RPMI7951 (cell line): ENCODE data around the gene AGAP1. TPM values are rescaled to one million over a fixed set of nuclear protein-coding genes. Genes with fewer than 3 reads are reported as not detected.
A peak's percentile ranks its signal among the peaks of the same experiment; 100 is the strongest.

ENCODE experiments used
- DNase-seq: peaks from one replicate; pipeline ENCODE4 v3.0.0-alpha.2; 2012; ENCODE audit warnings: low read depth
- total RNA-seq: library from RNA; depleted of rRNA; stranded (reverse); fragments of >200 nt; shearing (Covaris generic); gene quantifications from 2 replicates; pipeline ENCODE4 v1.2.3, GENCODE V29; 2014

Gene AGAP1
- total RNA-seq, 1 experiment from 2014 or later: 5.4 TPM

DNA sequence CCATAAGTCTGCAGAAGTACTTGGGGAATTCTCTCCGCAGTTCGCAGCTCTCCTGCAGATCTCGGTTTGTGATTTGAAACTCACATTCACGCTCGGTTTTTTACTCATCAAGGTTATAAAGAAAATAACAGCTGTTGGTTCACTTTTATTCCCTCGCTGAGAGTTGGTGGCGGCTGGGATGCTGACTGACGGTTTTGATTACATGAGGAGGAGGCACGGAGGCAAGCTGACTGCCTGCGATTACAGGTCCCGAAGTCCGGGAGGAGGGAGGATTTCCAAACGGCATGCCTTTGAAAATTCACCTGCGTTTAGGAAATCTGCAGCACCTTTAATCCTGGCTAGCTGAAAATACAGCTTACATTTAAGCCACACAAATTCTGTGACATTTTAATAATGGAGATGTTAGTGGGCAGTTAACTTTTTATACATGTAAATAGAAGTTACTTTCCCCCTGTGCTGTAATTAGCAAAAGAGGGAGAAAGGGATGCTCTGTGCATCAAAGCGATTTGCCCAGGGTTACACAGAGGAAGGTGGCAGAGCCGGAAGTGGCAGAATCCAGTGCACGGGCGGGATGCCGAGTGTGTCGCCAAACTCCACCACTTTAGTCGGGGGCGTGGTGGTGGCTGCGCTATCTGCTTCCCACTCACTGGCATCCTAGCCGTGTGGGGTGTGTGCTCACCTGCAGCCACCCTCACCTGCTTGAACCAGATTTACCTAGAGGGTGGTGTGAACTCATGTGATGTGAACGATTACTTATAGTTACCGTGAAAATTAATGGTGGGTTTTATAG lies 14.7 kb downstream of the AGAP1 start:
- DNase-seq: no peak

DNA sequence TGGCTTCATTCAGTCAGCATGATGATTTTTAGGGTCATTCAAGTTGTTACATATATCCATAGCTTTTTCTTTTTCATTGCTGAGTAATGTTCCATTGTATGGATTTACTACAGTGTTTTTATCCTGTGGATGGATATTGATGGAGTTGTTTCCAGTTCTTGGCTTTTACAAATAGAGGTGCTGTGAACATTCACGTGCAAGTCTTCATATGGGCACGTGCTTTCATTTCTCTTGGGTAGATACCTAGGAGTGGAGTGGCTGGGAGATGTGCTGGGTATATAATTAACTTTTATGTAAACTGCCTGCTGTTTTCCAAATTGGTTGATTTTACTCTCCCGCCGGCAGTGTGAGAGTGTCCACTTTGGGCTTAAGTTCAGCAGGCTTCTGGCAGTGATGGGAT lies 16.5 kb downstream of the AGAP1 start:
- DNase-seq: no peak

DNA sequence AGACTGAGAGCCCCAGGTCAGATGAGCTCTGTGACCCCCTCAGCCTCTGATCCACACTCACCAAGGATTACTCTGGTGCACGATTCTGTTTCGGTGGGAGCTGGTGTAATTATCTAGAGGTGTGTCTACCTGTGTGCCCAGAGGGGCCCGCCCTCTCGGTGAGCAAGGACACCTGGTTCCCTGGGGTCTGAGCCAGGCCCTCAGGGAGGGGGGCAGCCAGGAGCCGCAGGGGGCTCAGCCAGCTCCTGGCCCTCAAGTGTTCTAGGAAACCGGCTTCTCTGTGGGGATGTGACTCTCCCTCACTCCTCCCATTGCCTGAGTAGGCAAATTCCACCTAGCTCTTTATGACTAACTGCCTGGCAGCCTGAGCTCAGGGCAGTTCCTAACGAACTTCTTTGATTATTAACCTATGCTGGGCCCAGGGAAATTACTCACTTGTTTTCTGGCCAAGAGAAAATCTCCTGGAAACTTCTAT lies 17.4 kb downstream of the AGAP1 start:
- DNase-seq: peak; percentile 81

DNA sequence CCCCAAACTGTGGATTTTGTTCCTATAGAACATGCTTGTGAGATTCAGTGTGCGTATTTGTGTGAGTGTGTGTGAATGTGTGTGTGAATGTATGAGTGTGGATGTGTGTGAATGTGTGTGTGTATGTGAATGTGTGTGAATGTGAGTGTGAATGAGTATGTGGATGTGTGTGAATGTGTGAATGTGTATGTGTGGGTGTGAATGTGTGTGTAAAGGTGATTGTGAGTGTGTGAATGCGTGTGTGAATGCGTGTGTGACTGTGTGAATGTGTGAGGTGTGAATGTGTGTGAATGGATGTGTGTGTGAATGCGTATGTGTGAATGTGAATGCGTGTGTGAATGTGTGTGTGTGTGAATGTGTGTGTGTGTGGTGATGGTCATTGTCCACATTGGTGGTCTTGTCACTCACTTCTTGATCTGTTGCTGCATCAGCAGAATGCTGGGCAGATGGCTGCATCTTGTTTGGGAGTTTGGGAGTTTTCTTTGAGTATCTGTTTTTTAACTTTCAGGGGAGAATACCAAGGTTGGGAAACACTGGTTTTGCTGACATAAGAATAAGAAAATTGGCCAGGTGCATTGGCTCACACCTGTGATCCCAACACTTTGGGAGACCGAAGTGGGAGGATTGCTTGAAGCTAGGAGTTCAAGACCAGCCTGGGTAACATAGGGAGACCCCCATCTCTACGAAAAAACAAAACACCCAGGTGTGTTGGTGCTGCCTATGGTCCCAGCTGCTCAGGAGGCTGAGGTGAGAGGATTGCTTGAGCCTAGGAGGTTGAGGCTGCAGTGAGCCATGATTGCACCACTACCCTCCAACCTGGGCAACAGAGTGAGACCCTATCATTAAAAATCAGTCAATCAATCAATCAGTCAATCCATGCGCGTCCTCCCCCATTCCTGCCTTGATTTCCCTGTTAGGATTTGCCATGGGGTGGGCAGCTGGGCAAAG lies 18.2 kb downstream of the AGAP1 start:
- DNase-seq: no peak

DNA sequence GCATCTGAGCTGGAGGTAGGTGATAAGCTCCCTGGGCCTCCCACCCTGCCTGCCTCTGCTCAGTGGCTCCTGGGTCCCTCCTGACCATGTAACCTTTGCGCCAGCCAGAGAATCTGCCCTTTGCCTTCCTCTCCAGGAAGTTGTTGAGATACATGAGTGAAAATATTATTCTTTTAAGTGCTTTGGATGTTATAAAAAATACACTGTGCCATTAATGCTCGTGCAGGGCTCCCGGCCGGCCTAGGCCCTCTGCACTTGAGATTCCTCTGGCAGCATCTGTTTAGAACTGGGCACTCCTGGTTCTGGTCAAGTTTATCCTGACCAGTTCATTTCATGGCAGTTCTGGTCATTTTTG lies 18.8 kb downstream of the AGAP1 start:
- no peak for DNase-seq

DNA sequence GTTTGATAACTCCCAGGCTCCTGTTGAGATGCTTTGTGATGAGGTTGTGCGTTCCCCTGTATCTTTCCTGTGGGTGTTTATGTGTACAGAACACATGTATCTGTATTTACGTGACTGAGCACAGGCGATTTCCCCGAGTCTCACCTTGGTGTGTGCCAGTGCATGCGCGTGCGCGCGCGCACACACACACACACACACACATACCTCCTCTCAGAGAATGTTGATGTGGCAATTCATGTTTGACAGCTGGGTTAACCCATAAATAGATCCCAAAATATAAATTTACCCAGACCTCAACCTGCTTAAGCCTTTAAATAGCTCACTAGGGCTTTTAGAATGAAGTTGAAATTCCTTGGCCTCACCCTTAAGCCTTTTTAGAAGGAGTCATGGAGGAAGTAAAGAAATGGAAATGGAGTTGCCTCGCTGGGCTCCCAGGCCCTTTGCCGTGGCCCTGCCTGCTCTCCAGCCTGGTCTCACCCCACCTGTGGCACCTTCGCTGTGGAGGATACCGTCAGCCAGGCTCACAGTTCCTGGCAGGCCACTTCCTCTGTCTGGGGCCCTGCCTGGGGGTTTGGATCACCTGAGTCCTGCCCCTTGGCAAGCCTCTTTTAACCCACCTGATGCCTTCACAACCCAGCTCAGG lies 20.3 kb downstream of the AGAP1 start:
- no peak for DNase-seq

DNA sequence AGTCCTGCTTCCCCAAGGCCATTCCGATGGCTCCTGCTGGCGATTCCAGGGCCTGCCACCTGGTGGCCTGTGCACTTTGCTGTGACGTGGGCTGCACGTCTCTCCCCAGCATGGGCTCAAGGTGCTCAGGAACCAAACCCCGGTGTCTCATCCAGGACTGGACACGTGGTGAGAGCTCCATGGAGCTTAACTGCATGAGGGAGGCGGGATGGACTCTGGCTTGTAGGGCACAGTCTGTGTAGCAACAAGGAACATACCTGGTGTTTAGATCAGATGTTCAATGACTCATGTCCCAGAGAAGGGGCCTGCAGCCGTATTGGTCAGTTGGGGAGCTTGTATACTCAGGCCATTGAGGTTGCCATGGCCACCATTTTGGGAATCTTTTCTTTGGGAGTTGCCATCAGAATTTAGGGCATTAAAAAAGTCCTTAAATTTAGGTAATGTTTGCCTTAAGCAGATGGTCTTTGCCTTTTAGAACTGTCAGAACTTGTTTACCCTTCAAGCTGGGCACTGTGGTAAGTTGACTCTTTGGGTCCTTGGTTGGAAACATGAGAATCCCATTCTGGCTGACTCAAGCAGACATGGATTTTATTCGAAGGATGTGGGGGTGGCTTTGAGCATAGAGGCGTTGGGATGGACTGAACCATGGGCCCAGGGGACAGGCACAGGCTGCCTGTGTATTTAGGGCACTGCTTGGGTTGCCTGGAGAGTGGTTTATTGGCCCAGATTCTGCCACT lies 21.0 kb downstream of the AGAP1 start:
- peak; percentile 44 for DNase-seq

DNA sequence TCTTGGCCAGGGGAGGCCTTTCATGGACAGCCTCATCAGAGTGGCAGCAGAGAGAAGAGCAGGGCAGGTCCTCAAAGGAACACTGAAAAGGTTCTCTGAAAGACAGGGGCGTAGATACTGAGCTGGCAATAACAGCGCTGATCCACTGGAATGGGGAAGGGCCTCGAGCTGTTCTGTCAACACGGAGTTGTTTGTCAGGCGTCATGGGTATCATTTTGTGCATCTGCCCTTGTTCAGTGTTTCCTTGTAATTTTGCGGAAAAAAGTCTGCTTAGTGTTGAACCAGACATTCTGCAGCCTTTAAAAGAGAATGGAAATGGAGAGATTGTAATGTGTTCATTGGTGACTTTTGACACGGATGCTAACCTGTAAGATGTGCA lies 21.5 kb downstream of the AGAP1 start:
- no peak for DNase-seq

DNA sequence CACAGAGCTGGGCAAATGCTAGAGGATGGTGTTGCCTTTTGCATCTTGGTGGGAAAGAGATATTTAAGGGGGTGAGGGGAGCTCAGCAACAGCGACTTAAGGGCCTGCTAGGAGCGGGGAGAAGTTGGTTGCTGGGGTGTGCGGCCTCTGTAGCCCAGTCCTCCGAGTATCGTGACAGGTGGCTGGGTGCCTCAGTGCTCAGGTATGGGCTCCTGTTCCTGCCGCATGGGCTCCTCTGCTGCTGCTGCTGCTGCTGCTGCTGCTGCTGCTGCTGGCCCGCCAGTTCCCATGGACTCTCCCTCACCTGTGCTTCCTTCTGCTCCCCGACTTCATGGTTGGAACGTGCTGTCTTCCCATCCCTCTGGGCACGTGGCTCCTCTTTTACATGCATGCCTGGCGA lies 22.0 kb downstream of the AGAP1 start:
- DNase-seq: no peak

DNA sequence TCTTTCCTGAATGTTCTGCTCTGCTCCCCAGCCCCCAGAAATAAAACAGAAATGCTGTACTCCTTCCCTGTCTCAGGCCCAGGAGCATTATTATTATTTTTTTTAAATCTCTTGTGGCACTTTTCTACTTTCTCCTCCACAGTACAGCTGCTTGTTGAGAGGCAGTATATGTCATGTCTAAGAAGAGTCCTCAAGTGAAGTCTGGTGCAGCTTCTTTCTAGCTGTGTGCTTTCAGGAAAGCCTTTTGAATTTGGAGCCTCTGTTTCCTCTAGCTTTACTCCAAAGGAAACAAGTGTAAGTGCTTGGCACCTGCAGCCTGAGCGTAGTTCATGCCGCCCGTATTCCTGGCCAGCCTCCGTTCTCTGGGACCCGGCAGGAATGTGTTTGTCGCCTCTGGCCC lies 22.4 kb downstream of the AGAP1 start:
- DNase-seq: no peak

DNA sequence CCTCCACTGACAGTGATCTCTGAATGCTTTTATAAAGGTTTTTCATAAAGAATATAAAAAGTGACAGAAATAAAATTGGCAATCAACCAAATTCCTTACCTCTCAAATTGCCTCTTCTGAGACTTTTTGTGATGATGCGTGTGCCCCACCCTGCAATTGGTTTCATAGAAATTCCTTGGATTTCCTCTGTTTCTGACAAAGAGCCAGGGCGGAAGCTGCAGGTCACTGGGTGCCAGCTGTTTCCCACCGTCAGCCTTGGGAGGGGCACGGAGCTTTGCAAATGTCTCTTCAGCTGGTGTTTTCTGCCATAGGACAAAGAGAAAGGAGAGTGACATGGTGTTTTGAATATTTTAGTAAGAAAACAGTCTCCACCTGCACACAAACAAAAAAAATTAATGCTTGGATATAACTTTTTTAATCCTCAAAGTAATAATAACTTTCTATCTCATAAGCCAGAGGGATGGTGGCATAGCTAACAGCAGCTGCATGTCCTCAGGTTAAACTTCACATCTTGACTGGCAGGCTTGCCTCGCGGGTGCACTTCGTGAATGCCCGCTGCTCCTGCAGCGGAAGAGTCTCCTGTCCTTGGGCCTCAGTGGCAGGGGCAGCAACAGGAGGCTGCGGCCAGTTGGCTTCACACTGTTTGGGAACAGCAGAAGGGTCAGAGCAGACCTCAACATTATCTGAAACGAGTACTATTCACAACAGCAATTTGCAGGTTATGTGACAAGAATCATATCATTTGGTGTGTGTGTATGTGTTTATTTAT lies 24.7 kb downstream of the AGAP1 start:
- DNase-seq: no peak

DNA sequence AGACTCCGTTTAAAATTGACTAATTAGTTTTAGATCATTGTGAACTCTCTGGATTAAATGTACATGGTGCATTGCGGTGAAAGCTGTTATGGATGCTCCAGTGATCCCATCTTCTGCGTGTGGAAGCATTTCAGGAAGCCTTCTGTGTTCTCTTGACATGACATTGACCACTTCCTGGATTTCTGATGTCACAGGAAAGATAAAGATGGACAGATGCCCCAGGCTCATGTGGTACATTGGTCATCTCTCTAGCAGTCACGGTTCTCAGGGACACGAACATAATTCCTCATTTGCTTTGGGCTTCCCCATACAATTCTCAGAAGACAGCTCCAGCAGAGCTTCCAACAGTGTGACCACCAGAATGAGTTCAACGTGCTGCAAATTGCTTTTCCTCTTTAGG lies 26.9 kb downstream of the AGAP1 start:
- peak; percentile 62 for DNase-seq

DNA sequence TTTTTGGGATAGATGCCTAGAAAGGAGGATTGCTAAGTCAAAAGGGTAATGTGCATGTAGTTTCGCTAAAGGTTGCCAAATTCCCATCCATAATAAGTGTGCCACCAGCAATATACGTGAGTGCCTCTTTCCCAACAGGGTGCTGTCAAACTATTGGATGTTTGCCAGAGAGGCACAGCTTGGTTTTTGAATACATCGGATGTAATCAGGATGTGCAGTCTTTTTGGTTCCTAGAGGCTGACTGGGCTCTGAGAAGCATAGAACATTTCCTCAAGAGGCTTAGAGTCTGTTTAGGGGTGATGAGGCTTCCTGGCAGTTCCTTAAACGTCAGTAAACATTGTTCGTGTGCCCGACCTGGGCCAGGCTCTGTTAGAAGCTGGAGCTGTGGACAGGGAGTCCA lies 28.0 kb downstream of the AGAP1 start:
- peak; percentile 15 for DNase-seq

DNA sequence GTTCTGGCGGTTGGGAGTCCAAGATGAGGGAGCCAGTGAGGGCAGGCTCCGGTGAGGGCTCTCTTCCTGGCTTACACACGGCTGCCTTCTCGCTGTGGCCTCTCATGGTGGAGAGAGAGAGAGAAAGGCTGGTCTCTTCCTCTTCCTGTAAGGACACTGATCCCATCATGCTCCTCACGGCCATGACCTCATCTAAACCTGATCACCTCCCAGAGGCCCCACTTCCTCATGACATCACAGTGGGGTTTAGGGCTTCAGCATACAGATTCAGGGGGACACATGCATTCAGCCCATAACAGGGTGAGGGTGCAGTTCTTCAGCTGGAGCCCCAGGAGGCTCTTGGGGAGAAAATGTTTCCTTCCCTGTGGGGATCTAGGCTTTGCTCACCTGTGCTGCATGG lies 29.2 kb downstream of the AGAP1 start:
- DNase-seq: no peak

DNA sequence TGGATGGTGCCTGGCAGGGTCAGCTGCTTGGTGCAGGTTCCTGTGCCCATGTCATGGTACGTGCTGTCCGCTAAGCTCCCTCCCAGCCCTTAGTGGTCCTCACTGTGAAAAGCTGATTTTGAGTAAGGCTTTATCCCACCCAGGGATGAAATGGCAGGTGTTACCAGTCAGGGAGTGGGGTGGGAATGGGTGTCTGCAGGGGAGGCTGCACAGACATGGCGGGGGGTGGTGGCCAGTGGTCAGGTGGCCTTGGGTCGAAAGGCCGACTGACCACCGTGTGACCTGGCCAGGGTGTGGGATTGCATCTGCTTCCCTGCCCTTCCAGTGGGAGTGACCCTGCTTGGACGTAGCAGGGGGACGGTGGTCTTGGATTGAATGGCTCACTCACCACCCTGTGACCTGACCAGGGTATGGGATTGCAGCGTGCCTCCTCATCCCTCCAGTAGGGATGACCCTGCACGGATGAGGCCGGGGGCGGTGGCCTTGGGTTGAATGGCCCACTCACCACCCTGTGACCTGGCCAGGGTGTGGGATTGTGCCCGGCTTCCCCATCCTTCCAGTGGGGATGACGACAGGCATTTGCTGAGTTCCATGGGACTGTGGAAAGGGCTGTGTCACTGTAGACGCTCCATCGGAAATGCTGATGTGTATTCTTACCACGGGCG lies 29.8 kb downstream of the AGAP1 start:
- no peak for DNase-seq

DNA sequence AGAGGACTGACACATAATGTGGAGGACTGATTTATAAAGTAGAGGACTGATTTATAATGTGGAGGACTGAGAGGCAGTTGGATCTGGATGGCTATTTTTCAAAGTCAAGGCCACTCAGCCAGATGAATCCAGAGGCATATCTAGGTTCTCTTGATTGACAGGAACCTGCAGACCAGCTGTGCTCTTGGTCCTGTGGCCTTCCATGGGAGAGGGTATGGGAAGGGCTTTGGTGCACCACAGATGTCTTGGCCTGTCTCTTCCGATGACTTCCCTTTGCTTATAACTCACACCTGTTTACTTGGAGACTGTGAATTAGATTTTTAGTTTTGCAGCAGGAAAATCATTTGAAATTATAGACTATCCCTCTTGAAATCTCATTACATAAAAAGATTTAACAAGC lies 32.3 kb downstream of the AGAP1 start:
- DNase-seq: no peak

DNA sequence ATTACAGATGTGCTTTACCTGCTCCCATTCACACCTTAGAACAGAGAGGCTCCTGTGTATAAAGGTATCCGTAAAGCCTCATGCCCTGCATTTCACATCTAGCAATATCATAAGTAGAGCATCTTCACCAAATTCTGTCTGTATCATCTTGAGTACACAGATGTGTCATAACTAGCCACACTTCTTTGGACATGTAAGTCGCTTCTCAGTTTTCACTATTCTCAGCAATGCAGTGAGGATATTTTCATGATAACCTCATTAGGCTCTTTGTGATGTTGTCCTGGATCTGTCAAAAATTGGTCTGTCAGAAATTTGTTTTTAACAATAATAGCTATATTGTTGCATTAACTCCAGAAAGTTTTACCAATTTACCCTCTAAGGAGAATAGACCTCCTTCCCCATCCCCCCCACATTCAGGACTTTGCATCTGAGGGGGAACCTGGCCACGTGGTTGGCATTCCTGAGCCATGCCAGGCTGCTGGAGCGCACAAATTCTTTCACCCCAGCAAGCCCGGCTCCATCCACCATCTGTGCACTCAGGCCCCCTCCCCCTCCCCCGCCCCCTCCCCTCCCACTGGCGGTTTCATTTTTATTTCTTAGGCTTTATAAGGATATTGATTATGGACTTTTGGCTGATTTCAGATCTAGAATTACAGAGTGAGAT lies 34.1 kb downstream of the AGAP1 start:
- DNase-seq: no peak

DNA sequence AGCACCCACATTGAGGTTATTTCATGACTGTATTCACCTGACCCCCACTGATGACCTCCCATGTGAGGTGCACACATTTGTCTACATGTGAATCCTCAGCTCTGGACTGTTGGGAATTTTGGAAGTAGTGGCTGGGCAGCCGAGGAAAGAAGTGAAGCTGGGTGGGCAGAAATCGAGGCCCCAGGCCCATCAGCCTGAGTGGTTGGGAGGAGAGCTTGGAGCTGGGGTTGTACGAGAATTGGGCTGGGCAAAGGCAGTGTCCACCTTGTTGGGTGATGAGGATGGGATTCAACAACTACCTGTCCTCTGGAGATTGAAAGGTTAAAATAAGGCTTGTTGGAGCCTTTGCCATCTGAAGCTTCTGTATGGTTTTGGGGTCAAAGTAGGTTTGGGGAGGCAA lies 35.8 kb downstream of the AGAP1 start:
- no peak for DNase-seq

DNA sequence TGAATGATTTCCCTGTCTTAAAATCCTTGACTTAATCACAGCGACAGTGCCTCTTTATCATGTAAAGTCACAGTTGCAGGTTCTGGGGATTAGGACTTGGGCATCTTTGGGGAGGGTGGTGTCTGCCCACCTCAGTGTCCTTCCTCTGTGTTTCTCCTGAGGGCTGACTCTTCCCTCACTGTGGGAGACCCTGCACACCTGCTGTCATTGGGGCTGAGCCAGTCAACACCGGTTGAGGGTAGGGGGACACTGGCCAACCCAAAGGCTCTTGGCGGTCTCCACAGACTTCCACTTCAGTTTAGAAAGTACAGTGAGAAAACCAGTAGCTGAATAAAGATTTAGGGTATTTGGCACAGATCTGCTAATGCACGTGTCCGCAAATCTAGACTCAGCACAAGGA lies 36.9 kb downstream of the AGAP1 start:
- no peak for DNase-seq

DNA sequence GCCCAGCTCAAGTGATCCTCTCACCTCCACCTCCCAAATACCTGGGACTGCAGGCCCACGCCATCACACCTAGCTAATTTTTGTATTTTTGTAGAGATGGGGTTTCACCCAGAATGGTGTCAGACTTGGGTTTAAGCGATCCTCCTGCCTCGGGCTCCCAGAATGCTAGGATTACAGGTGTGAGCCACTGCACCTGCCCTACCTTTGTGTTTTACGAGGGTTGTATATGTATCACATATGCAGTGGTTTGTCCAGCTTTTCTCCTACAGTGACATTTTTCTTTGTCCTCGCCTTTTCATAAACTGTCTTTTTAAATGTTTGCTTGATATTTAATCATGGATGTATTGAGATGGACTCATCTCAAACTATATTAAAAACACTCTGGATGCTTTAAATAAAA lies 38.5 kb downstream of the AGAP1 start:
- DNase-seq: no peak
